RCC 7860 (cell line): Measurements from ENCODE around the gene RNF121.

ENCODE experiments used
- DNase-seq: peaks from one replicate; pipeline ENCODE4 v3.0.0-alpha.2; 2015; ENCODE audit warnings: low spot score
- FAIRE-seq: peaks from 2 replicates; lab custom pipeline; 2012; peaks lifted over from hg19 to GRCh38; lab: Jason Lieb, UNC

Gene RNF121

DNA sequence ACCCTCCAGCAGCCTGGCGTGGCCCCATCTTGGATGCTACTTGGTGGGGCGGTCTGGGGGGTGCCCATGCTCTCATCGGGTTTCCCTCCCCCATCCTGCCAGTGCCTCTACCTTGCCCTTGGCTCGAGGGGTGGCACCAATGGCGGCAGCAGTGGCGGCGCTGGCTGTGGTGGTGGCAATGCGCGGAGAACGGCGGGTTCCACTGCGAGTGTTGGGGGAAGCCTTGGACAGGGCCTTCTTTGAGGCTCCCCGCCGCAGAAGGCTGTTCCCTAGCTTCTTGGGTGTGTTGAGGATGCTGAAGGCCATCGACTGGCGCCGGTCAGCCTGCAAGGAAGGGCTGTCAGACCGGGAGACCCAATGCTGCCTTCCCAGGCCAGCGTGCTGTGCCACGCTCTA lies 74.9 kb downstream of the RNF121 start:
- DNase-seq (no peak), FAIRE-seq (no peak)

- DNase-seq (no peak), FAIRE-seq (no peak)
Measured at GRCh38 chr11:72004515-72005346, 75.9 kb downstream of the RNF121 start.

- FAIRE-seq (no peak), DNase-seq (no peak)
Measured at GRCh38 chr11:72005347-72006260, 76.8 kb downstream of the RNF121 start.

GRCh38 chr11:72006309-72007088 lies 77.7 kb downstream of the RNF121 start:
- FAIRE-seq (no peak), DNase-seq (no peak)

DNA sequence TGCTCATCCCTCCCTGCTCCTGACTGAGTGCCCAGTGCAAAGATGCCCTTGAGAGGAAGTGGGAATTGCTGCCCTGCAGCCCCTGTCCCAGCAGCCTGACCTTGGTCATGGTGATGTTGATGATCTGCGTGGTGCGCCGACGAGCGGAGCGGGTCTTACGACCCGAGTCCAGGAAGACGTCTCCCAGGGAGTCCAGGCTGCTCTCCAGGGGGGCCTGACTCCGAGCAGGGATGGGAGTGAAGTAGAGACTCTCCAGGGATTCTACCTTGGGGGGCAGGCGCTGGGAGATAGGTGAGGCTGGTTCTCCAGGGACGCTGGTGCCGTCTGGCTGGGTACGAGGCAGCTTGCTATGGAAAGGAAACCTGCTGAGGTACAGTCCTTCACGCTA lies 78.2 kb downstream of the RNF121 start:
- FAIRE-seq: no peak
- DNase-seq: no peak

DNA sequence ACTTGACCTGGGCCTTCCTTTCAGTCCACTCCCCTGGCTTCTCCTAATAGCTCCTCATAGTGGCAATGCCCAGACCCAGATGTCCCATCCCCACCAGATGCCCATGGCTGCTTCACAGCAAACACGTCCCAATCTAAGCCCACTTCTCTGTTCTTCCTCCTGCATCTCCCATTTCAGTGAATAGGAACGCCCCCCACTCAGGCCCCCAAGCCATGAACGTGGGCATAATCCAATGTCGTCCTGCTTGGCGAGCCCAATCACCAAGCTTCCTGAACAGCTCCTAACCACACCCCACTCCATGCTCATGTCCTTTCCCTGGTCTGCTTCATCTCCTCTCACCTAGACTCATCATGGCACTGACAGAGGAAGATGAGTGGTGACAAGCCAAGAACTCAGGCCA lies 78.7 kb downstream of the RNF121 start:
- FAIRE-seq (no peak), DNase-seq (no peak)

DNA sequence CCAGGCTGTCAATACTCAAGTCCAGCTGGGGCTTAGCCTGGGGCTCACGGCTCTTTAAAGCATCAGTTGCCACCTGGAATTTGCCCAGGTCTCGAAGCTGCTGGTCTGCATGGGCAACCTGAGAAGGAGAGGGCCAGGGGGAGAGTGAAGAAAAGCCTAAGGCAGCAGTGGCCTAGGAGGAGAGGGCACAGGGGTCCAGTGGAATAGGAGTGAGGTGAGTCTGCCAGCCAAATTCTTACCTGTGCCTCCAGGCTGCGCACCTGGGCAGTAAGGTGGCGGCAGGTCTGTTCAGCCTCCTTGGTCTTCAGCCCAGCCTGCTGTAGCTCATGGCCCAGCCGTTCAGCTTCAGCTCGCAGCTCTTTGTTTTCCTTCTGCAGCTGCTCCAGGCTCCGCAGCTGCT lies 79.9 kb downstream of the RNF121 start:
- DNase-seq (no peak), FAIRE-seq (no peak)

DNA sequence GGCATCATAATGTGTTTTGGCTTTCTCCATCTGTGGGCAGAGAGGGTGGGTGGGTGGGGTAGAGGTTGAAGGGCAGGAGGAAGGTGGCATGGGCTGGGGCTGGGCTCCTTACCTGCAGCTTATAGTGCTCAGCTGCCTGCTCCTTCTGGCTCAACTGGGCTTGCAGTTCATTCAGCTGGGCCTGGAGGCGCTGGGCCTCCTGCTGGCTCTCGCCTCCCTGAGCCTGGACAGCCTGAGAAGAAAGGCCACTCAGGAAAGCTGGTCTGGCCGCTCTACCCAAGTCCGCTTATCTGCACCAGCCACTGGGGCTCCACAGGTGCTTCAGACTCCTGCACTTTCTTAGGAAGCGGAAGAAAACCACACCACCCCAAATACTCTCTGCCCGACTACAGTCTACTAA lies 80.3 kb downstream of the RNF121 start:
- no peak for FAIRE-seq
- DNase-seq: no peak

- FAIRE-seq: no peak
- DNase-seq: no peak
Measured at GRCh38 chr11:72010529-72011233, 81.8 kb downstream of the RNF121 start.

- no peak for DNase-seq
- FAIRE-seq: no peak
Measured at GRCh38 chr11:72012091-72012630, 83.3 kb downstream of the RNF121 start.

- FAIRE-seq: no peak
- no peak for DNase-seq
Measured at GRCh38 chr11:72012897-72013721, 84.3 kb downstream of the RNF121 start.

GRCh38 chr11:72013765-72014711 lies 85.2 kb downstream of the RNF121 start:
- DNase-seq (no peak), FAIRE-seq (no peak)

DNA sequence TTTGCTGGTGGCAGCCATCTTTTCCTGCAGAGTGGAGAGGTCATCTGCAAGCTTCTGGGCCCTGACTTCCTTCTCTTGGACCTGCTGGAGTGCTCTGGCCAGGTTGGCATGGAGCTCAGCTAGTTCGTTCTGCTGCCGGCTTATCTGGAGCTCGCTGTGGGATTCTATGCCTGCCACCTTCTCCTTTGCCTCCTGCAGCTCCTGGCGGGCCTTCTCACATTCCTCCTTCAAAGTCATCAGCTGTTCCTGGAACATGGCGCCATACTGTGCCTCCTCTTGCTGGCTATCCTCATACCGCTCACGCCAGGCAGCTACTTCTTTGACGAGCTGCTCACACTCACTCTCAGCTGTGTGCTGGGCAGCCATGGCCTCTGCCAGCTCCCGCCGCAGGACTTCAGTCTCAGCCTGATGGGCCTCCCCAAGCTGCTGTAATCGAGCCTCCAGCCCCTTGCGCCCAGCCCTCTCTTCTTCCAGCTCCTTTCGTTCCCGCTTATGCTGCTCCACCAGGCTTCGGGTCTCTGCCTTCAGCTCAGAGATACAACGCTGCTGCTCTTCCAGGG lies 86.0 kb downstream of the RNF121 start:
- FAIRE-seq (no peak), DNase-seq (no peak)

- DNase-seq (peak; percentile 27), FAIRE-seq (no peak)
Measured at GRCh38 chr11:72015511-72016061, 86.7 kb downstream of the RNF121 start.

DNA sequence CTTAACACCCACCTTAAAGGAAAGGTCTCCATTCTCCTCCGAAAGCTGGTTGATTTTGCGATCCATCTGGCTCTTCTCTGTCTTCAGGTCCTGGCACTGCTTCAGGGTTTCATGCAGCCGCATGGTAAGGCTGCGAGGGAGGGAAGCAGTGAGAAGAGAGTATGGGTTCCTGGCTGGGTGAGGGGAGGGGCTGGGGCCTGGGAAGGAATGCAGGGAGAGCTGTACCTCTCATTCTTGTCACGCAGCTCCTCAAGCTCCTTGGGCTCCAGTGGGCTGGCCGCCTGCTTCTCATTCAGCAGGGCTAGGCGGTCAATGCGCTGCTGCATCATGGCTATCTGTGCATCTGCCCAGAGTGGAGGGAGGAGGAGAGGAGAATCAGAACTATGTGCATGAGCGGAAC lies 89.3 kb downstream of the RNF121 start:
- FAIRE-seq (no peak), DNase-seq (no peak)

- DNase-seq: no peak
- FAIRE-seq: no peak
Measured at GRCh38 chr11:72023335-72023734, 94.5 kb downstream of the RNF121 start.

DNA sequence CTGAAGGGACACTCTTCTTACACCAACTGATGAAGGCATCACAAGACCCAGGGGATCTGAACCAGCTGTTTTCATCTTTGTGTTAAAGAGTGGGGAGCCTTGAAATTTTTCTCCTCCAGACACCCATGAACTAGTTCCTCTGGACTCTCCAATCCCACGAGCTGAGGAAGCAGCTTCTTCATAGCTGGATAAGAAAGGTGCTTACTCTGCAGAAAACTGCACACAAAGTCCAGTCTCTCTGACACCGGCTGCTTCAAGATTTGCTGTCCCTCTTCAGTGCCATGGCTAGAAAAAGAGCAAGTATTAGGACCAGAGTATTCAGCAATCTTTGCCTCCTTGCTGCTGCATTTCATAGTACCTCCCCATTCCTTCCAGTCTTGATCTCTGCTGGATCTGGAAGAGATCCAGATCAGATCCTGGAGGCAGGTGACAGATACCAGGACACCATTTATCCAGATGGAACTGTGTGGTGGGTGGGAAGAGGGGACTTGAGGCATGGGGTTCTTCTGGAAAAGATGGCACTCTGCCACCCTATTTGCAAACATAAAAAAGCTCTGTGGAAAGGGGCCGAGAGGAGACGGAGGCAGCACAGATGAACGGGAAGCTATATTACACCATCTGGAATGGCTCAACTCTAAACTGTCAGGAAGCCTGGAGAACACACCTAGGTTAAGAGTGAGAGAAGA lies 95.4 kb downstream of the RNF121 start:
- FAIRE-seq (no peak), DNase-seq (no peak)
